Body of pancreas (tissue), 4 donors: ENCODE measurements around the gene NUDT2.

Experiments used
- POLR2A ChIP-seq, 3 donors: fragments of 450-650 bp; IDR thresholded peaks; one replicate each; pipeline ENCODE4 v1.6.1; 2016; ENCODE audit warnings: antibody characterized with exemption in 3 of 3, mild to moderate bottlenecking in 2 of 3
- TF ChIP-seq, protein P1 (sequence below), 7 experiments: fragments of 450-650 bp in 4 of 7; fragments of 200-600 bp in 3 of 7; sonication (generic) in 3 of 7; IDR thresholded peaks; one replicate each; pipeline ENCODE4 v1.5.1; 2016 to 2019; ENCODE audit warnings: antibody characterized with exemption in 7 of 7

DNA sequence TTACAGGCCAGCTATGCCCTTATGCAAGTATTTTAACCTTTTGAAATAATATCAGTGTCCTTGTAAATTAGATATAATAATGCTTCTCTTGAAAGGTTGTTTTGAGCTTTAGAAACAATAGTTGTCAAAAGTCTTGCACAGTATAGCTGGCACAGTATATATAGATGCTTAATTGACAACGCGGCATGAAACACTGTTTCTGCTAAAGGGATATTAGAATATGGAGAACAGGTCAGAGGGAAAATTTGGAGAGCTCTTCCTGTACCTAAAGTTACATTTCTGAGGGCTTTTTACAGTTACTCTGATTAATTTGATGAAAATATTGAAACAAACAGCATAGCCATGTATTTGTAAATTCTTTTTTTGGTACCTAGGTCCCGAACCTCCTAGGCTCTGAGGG lies 4.5 kb downstream of the NUDT2 start:
- no peak for TF ChIP-seq POLR2A (IDR thresholded peaks at IDR 0.05)
- TF ChIP-seq, protein P1, sequence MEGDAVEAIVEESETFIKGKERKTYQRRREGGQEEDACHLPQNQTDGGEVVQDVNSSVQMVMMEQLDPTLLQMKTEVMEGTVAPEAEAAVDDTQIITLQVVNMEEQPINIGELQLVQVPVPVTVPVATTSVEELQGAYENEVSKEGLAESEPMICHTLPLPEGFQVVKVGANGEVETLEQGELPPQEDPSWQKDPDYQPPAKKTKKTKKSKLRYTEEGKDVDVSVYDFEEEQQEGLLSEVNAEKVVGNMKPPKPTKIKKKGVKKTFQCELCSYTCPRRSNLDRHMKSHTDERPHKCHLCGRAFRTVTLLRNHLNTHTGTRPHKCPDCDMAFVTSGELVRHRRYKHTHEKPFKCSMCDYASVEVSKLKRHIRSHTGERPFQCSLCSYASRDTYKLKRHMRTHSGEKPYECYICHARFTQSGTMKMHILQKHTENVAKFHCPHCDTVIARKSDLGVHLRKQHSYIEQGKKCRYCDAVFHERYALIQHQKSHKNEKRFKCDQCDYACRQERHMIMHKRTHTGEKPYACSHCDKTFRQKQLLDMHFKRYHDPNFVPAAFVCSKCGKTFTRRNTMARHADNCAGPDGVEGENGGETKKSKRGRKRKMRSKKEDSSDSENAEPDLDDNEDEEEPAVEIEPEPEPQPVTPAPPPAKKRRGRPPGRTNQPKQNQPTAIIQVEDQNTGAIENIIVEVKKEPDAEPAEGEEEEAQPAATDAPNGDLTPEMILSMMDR (IDR thresholded peaks at IDR 0.05) = no peak
